Neural progenitor cell (in vitro differentiated cells): Measurements from ENCODE around the gene LGMN. TPM values are rescaled to one million over a fixed set of nuclear protein-coding genes. Genes with fewer than 3 reads are reported as not detected.

ENCODE experiments used
- DNase-seq: peaks from one replicate; pipeline ENCODE4 v3.0.0-alpha.2; 2016; ENCODE audit warnings: low spot score
- H2AFZ ChIP-seq: fragments of 200-600 bp; sonication (generic); replicated peaks from 2 replicates; pipeline ENCODE4 v1.6.1; 2016; ENCODE audit warnings: antibody characterized with exemption
- H3F3A ChIP-seq: fragments of 200-600 bp; sonication (generic); 2 replicates; pipeline ENCODE4 v1.6.1; 2016; ENCODE audit warnings: antibody characterized with exemption, low read depth
- H3K27ac ChIP-seq: fragments of 200-600 bp; sonication (generic); 2 replicates; pipeline ENCODE4 v1.5.1; 2016; ENCODE audit warnings: mild to moderate bottlenecking
- H3K27me3 ChIP-seq: fragments of 200-600 bp; sonication (generic); 2 replicates; pipeline ENCODE4 v1.6.1; 2016; ENCODE audit warnings: mild to moderate bottlenecking, moderate library complexity
- H3K36me3 ChIP-seq: fragments of 200-600 bp; sonication (generic); 2 replicates; pipeline ENCODE4 v1.5.1; 2016
- H3K4me1 ChIP-seq: fragments of 200-600 bp; sonication (generic); 2 replicates; pipeline ENCODE4 v1.6.1; 2016; ENCODE audit warnings: mixed run types
- H3K4me2 ChIP-seq: fragments of 200-600 bp; sonication (generic); 2 replicates; pipeline ENCODE4 v1.6.1; 2016
- H3K4me3 ChIP-seq: fragments of 200-600 bp; sonication (generic); 2 replicates; pipeline ENCODE4 v1.5.1; 2016
- H3K79me2 ChIP-seq: fragments of 200-600 bp; sonication (generic); 2 replicates; pipeline ENCODE4 v1.6.1; 2016; ENCODE audit warnings: low read depth
- H3K9ac ChIP-seq: fragments of 200-600 bp; sonication (generic); 2 replicates; pipeline ENCODE4 v1.6.1; 2016
- H3K9me3 ChIP-seq: fragments of 200-600 bp; sonication (generic); 2 replicates; pipeline ENCODE4 v1.5.1; 2016; ENCODE audit warnings: low read depth
- H4K20me1 ChIP-seq: fragments of 200-600 bp; sonication (generic); 2 replicates; pipeline ENCODE4 v1.6.1; 2016; ENCODE audit warnings: low read depth
- H3K27ac Mint-ChIP-seq: 3 replicates; pipeline ENCODE4 v1.8.0; 2021; ENCODE audit warnings: mixed read lengths
- H3K27me3 Mint-ChIP-seq: 2 replicates; pipeline ENCODE4 v1.8.0; 2022; ENCODE audit warnings: low read depth, mild to moderate bottlenecking, inconsistent platforms, moderate library complexity, mixed read lengths; ENCODE audit not compliant: insufficient read depth
- H3K36me3 Mint-ChIP-seq: 3 replicates; pipeline ENCODE4 v1.8.0; 2021; ENCODE audit warnings: mixed read lengths
- H3K4me1 Mint-ChIP-seq: 3 replicates; pipeline ENCODE4 v1.8.0; 2021; ENCODE audit warnings: mixed read lengths
- H3K4me3 Mint-ChIP-seq: 3 replicates; pipeline ENCODE4 v1.8.0; 2021; ENCODE audit warnings: mild to moderate bottlenecking, moderate library complexity, mixed read lengths
- H3K9me3 Mint-ChIP-seq: 3 replicates; pipeline ENCODE4 v1.8.0; 2020; ENCODE audit warnings: mixed read lengths
- EZH2 ChIP-seq: fragments of 200-600 bp; sonication (generic); IDR thresholded peaks from 2 replicates; pipeline ENCODE4 v1.6.1; 2017; ENCODE audit warnings: antibody characterized with exemption, mild to moderate bottlenecking, moderate library complexity
- EZH2phosphoT487 ChIP-seq: fragments of 200-600 bp; sonication (generic); IDR thresholded peaks from 2 replicates; pipeline ENCODE4 v1.6.1; 2017; ENCODE audit warnings: antibody characterized with exemption
- total RNA-seq: library from RNA; depleted of rRNA; stranded (reverse); fragments of >200 nt; gene quantifications from 2 replicates; pipeline ENCODE4 v1.2.3, GENCODE V29; 2015; ENCODE audit warnings: low replicate concordance
- TF ChIP-seq, protein P1 (sequence below): fragments of 200-600 bp; sonication (generic); IDR thresholded peaks from 2 replicates; pipeline ENCODE4 v1.5.1; 2017; ENCODE audit warnings: antibody characterized with exemption, mild to moderate bottlenecking

Gene LGMN
- total RNA-seq, 1 donor from 2014 or later: 87.0 TPM

DNA sequence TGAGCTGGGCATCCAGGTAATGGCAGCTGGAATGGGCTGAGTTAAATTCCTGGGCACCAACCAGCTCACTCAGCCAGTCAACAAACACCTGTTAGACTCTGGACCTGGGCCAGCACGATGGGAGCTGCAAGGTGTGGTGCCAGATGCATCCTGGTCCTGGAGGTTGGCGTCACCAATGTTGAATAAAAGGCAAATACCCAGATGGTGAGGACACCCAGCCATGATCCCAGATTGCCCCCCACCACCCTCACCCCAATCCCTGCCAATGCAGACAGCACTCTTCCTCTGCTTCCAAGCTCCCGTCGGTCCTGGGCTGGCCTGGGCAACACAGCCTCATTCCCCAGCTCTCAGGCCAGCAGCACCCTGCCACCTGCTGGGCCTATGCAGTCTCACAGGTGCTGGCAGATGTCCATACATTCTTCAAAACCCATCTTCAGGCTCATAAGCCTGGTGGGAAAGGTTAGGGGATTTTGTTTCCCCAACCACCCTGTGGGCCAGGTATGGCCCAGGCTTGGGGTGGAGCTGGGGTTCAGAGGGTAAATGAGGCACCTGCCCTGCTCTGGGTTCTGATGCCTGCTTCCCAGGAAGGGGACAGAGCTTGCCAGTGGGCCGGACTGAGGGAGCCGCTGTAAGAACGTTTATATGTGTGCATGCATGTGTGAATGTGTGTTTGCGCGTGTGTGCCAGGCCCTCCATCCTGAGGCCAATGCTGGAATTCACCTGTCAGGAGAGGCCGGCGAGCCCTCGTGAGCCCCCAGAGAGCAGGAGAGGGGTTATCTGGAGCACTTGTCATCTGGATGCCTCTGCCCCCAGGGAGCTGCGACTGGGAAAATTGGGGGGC is 58.0 kb downstream of the LGMN start:
- H3K4me3 Mint-ChIP-seq: no peak overlapping the region
- no peaks in the 10 kb centered on the region for H3F3A ChIP-seq
- H3K36me3 ChIP-seq: no peaks in the 10 kb centered on the region
- H3K4me3 ChIP-seq: no peak overlapping the region
- no peaks in the 10 kb centered on the region for H3K36me3 Mint-ChIP-seq
- H4K20me1 ChIP-seq: no peaks in the 10 kb centered on the region
- H3K27me3 ChIP-seq: peaks cover 37% of the 10 kb centered on the region
- H3K27ac Mint-ChIP-seq: no peak overlapping the region
- H3K27me3 Mint-ChIP-seq: peaks cover 19% of the 10 kb centered on the region
- TF ChIP-seq, protein P1, sequence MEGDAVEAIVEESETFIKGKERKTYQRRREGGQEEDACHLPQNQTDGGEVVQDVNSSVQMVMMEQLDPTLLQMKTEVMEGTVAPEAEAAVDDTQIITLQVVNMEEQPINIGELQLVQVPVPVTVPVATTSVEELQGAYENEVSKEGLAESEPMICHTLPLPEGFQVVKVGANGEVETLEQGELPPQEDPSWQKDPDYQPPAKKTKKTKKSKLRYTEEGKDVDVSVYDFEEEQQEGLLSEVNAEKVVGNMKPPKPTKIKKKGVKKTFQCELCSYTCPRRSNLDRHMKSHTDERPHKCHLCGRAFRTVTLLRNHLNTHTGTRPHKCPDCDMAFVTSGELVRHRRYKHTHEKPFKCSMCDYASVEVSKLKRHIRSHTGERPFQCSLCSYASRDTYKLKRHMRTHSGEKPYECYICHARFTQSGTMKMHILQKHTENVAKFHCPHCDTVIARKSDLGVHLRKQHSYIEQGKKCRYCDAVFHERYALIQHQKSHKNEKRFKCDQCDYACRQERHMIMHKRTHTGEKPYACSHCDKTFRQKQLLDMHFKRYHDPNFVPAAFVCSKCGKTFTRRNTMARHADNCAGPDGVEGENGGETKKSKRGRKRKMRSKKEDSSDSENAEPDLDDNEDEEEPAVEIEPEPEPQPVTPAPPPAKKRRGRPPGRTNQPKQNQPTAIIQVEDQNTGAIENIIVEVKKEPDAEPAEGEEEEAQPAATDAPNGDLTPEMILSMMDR: peak; percentile 30
- no peak for TF ChIP-seq EZH2
- no peak for DNase-seq
- no peak overlapping the region for H3K27ac ChIP-seq
- no peaks in the 10 kb centered on the region for H3K9me3 ChIP-seq
- H2AFZ ChIP-seq: no peak overlapping the region
- peaks cover 7% of the 10 kb centered on the region for H3K4me1 Mint-ChIP-seq
- no peak overlapping the region for H3K9ac ChIP-seq
- peaks cover 6% of the 10 kb centered on the region for H3K4me1 ChIP-seq
- H3K79me2 ChIP-seq: no peaks in the 10 kb centered on the region
- no peak overlapping the region for H3K4me2 ChIP-seq
- H3K9me3 Mint-ChIP-seq: no peaks in the 10 kb centered on the region

DNA sequence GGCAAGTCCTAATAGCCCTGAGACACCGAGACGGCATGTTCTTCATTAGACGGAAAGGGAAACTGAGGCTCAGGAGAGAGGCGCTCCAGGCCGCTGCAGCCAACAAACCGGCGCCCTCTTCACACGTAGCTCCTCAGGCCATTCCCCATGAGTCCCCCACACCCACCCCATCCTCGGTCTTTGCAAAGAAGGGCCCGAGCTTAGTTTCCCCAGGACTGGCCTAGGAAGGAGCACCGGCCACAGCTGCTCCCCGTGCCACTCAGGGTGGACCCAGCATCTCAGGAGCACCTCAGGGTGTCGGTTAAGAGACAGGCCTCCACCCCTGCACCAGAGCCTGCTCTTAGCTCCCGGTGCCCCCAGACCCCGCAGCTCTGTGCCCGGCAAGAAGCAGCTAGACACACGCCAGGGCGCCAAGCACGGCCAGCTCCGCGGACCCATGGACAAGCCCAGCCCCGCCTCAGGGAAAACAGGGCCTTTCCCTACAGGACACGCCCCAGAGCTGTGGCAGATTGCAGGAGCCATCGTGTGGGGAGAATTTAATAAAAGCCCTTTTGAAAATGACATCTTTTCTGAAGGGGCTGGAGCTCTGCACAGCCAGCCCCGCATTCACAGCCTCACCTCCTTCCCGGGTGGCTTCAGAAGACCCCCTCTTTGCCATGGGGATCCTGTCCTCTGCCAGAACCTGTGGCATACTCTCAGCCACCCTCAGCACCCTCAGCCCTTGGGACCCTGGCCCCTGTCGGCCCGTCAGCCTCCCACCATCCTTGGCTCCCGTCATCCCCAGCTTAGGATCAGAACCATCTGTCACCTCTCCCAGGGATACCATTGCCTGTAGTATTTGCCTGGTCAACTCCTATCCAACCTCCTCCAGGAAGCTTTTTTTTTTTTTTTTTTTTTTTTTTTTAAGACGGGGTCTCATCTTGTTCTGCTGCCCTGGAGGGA is 59.7 kb downstream of the LGMN start:
- no peak overlapping the region for H3K27ac Mint-ChIP-seq
- H3K27me3 ChIP-seq: peaks cover 37% of the 10 kb centered on the region
- H3K4me3 ChIP-seq: peak overlapping the region; percentile 47
- H3K4me1 Mint-ChIP-seq: no peaks in the 10 kb centered on the region
- H3K9me3 ChIP-seq: no peaks in the 10 kb centered on the region
- H3F3A ChIP-seq: no peaks in the 10 kb centered on the region
- no peaks in the 10 kb centered on the region for H3K9me3 Mint-ChIP-seq
- H3K4me1 ChIP-seq: peaks cover 6% of the 10 kb centered on the region
- no peaks in the 10 kb centered on the region for H4K20me1 ChIP-seq
- H3K36me3 Mint-ChIP-seq: no peaks in the 10 kb centered on the region
- peaks cover 12% of the 10 kb centered on the region for H3K27me3 Mint-ChIP-seq
- H3K36me3 ChIP-seq: no peaks in the 10 kb centered on the region
- no peak overlapping the region for H3K9ac ChIP-seq
- no peak overlapping the region for H2AFZ ChIP-seq
- DNase-seq: no peak
- H3K4me3 Mint-ChIP-seq: peak overlapping the region; percentile 71
- peak overlapping the region; percentile 79 for H3K4me2 ChIP-seq
- TF ChIP-seq, protein P1: no peak
- TF ChIP-seq EZH2: no peak
- TF ChIP-seq EZH2phosphoT487: no peak
- no peak overlapping the region for H3K27ac ChIP-seq
- H3K79me2 ChIP-seq: no peaks in the 10 kb centered on the region

DNA sequence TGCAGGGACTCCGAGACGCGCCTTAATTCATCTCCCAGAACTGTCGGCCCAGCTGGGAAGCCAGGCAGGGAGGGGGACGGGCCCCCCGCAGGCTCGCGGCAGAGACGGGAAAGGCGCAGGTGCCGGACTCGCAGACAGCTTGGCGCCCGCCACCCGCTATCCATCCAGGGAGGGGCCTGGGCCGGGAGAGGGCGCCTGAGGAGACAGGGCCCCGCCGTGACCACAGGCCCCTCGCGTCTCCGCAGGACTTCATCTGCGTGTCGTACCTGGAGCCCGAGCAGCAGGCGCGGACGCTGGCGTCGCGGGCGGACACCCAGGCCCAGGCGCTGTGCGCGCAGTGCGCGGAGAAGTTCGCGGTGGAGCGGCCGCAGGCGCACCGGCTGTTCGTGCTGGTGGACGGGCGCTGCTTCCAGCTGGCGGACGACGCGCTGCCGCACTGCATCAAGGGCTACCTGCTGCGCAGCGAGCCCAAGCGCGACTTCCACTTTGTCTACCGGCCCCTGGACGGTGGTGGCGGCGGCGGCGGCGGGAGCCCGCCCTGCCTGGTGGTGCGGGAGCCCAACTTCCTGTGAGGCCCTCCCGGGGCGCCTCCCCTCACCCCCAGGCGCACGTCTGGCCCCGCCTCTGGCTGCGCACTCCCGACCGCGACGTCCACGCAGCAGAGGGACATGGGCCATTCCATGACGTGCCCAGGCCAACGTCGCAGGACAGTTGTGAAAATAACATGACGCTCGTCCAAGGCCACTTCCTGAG is 60.6 kb downstream of the LGMN start:
- Histone ChIP-seq H3K27ac (no peak overlapping the region), H3K4me3 (peak overlapping the region; percentile 47), H3K36me3 (no peaks in the 10 kb centered on the region), H3K27me3 (peaks cover 37% of the 10 kb centered on the region), H3F3A (no peaks in the 10 kb centered on the region), H4K20me1 (no peaks in the 10 kb centered on the region), H3K9me3 (no peaks in the 10 kb centered on the region), H3K4me2 (peak overlapping the region; percentile 79), H2AFZ (peak overlapping the region; percentile 97), H3K4me1 (peaks cover 6% of the 10 kb centered on the region), H3K79me2 (no peaks in the 10 kb centered on the region), H3K9ac (no peak overlapping the region)
- peak; percentile 76 for DNase-seq
- peaks cover 10% of the 10 kb centered on the region for H3K27me3 Mint-ChIP-seq
- no peak overlapping the region for H3K27ac Mint-ChIP-seq
- peak overlapping the region; percentile 71 for H3K4me3 Mint-ChIP-seq
- H3K36me3 Mint-ChIP-seq: no peaks in the 10 kb centered on the region
- TF ChIP-seq EZH2: peak; percentile 84
- peak; percentile 56 for TF ChIP-seq EZH2phosphoT487
- TF ChIP-seq, protein P1: no peak
- H3K9me3 Mint-ChIP-seq: no peaks in the 10 kb centered on the region
- H3K4me1 Mint-ChIP-seq: no peaks in the 10 kb centered on the region
